Liver (tissue), 9 donors: Measurements from ENCODE around the gene BDKRB1. TPM values are rescaled to one million over a fixed set of nuclear protein-coding genes. Genes with fewer than 3 reads are reported as not detected.

Experiments used
- DNase-seq: peaks from one replicate; pipeline ENCODE4 v3.0.0-alpha.2; 2017; ENCODE audit warnings: low spot score
- H3K27ac ChIP-seq, 2 donors: one replicate each; pipeline ENCODE4 v1.7.0; 2013; ENCODE audit warnings: inconsistent platforms in 2 of 2, low read length in 2 of 2, control low read depth in 1 of 2, low read depth in 1 of 2, mild to moderate bottlenecking in 1 of 2
- H3K27me3 ChIP-seq, 4 donors: one replicate each; pipeline versions ENCODE4 v1.6.1 to v1.7.0; 2013; ENCODE audit warnings: low read length in 3 of 4, inconsistent platforms in 1 of 4, mild to moderate bottlenecking in 1 of 4, moderate library complexity in 1 of 4; ENCODE audit not compliant: control insufficient read depth in 4 of 4, insufficient read depth in 4 of 4
- H3K36me3 ChIP-seq, 4 donors: one replicate each; pipeline versions ENCODE4 v1.6.1 to v1.7.0; 2013; ENCODE audit warnings: low read length in 3 of 4, mild to moderate bottlenecking in 3 of 4, low read depth in 1 of 4, moderate library complexity in 1 of 4; ENCODE audit not compliant: control insufficient read depth in 4 of 4, insufficient read depth in 3 of 4
- H3K4me1 ChIP-seq, 4 donors: one replicate each; pipeline versions ENCODE4 v1.6.1 to v1.7.0; 2013; ENCODE audit warnings: low read length in 3 of 4, mild to moderate bottlenecking in 3 of 4, moderate library complexity in 1 of 4; ENCODE audit not compliant: control insufficient read depth in 4 of 4, insufficient read depth in 4 of 4
- H3K4me3 ChIP-seq, 3 donors: one replicate each; pipeline versions ENCODE4 v1.6.1 to v1.7.0; 2013; ENCODE audit warnings: low read length in 3 of 3, control low read depth in 1 of 3, low read depth in 1 of 3, mild to moderate bottlenecking in 1 of 3
- H3K9ac ChIP-seq, 2 donors: one replicate each; pipeline ENCODE4 v1.7.0; 2013; ENCODE audit warnings: low read length in 2 of 2, mild to moderate bottlenecking in 2 of 2, moderate library complexity in 2 of 2, control low read depth in 1 of 2, low read depth in 1 of 2
- H3K9me3 ChIP-seq, 4 donors: one replicate each; pipeline versions ENCODE4 v1.6.1 to v1.7.0; 2013; ENCODE audit warnings: low read length in 3 of 4; ENCODE audit not compliant: control insufficient read depth in 4 of 4
- CTCF ChIP-seq: fragments of 150-350 bp; IDR thresholded peaks from 2 replicates; pipeline ENCODE4 v1.5.1; 2017; ENCODE audit warnings: improper control_type of control experiment, low read depth, low read length; ENCODE audit not compliant: missing input control
- EGR1 ChIP-seq, 2 donors: IDR thresholded peaks; 2 replicates each; pipeline ENCODE4 v1.6.1; 2016 to 2018; ENCODE audit warnings: antibody characterized with exemption in 2 of 2, low read depth in 2 of 2
- FOXA1 ChIP-seq: IDR thresholded peaks from 2 replicates; pipeline ENCODE4 v1.6.1; 2016; ENCODE audit warnings: antibody characterized with exemption
- FOXA2 ChIP-seq: IDR thresholded peaks from 2 replicates; pipeline ENCODE4 v1.6.1; 2016; ENCODE audit warnings: antibody characterized with exemption
- GABPA ChIP-seq, 2 donors: IDR thresholded peaks in 1 of 2; conservative IDR thresholded peaks in 1 of 2; 2 replicates each; pipeline ENCODE4 v1.6.1; 2016; ENCODE audit warnings: antibody characterized with exemption in 2 of 2, mild to moderate bottlenecking in 1 of 2, moderate library complexity in 1 of 2
- HNF4A ChIP-seq, 2 donors: conservative IDR thresholded peaks; 2 replicates each; pipeline ENCODE4 v1.6.1; 2016; ENCODE audit warnings: antibody characterized with exemption in 2 of 2, mild to moderate bottlenecking in 2 of 2
- HNF4G ChIP-seq: IDR thresholded peaks from 2 replicates; pipeline ENCODE4 v1.6.1; 2016; ENCODE audit warnings: antibody characterized with exemption
- JUND ChIP-seq, 2 donors: IDR thresholded peaks; 2 replicates each; pipeline ENCODE4 v1.6.1; 2016; ENCODE audit warnings: antibody characterized with exemption in 2 of 2
- NR2F2 ChIP-seq: IDR thresholded peaks from 2 replicates; pipeline ENCODE4 v1.6.1; 2016; ENCODE audit warnings: antibody characterized with exemption
- RAD21 ChIP-seq, 2 donors: IDR thresholded peaks; 2 replicates each; pipeline ENCODE4 v1.6.1; 2016; ENCODE audit warnings: antibody characterized with exemption in 2 of 2, mild to moderate bottlenecking in 2 of 2
- RXRA ChIP-seq, 2 donors: IDR thresholded peaks; 2 replicates each; pipeline ENCODE4 v1.6.1; 2017 to 2018; ENCODE audit warnings: antibody characterized with exemption in 2 of 2, mild to moderate bottlenecking in 1 of 2
- SP1 ChIP-seq: IDR thresholded peaks from 2 replicates; pipeline ENCODE4 v1.6.1; 2018; ENCODE audit warnings: antibody characterized with exemption, mild to moderate bottlenecking
- TAF1 ChIP-seq: conservative IDR thresholded peaks from 2 replicates; pipeline ENCODE4 v1.6.1; 2016; ENCODE audit warnings: antibody characterized with exemption, mild to moderate bottlenecking
- YY1 ChIP-seq: IDR thresholded peaks from 2 replicates; pipeline ENCODE4 v1.6.1; 2016; ENCODE audit warnings: antibody characterized with exemption, mild to moderate bottlenecking
- WGBS: extraction: QIAGEN DNeasy Blood & Tissue Kit; methylation state at CpG from one replicate; pipeline ENCODE4 v1.1.7; 2013; 5-methylcytosine and 5-hydroxymethylcytosine counted together
- polyA plus RNA-seq, 2 donors: library from polyadenylated mRNA; stranded (reverse) in 1 of 2; unstranded in 1 of 2; fragments of 200-250 nt in 1 of 2; fragments of >200 nt in 1 of 2; fragmentation: Nextera tagmentation in 1 of 2; extraction: Ambion mirVana in 1 of 2; gene quantifications; one replicate each; pipeline versions ENCODE4 v1.2.1 to v1.2.3, GENCODE V29; 2013 to 2015
- total RNA-seq, 2 donors: library from RNA; depleted of rRNA; stranded (reverse); fragments of >200 nt; gene quantifications; one replicate each; pipeline ENCODE4 v1.2.3, GENCODE V29; 2014
- TF ChIP-seq, protein P1 (sequence below): IDR thresholded peaks from 2 replicates; pipeline ENCODE4 v1.6.1; 2016; ENCODE audit warnings: antibody characterized with exemption
- TF ChIP-seq, protein P2 (sequence below): IDR thresholded peaks from 2 replicates; pipeline ENCODE4 v1.6.1; 2016; ENCODE audit warnings: antibody characterized with exemption
- TF ChIP-seq, protein P3 (sequence below): IDR thresholded peaks from 2 replicates; pipeline ENCODE4 v1.6.1; 2016; ENCODE audit warnings: antibody characterized with exemption
- TF ChIP-seq, protein P4 (sequence below): IDR thresholded peaks from 2 replicates; pipeline ENCODE4 v1.6.1; 2016; ENCODE audit warnings: antibody characterized with exemption, mild to moderate bottlenecking
- donor health status: healthy.
- donor health status: healthy.
- donor health status: healthy.
- donor health status: healthy.
- donor health status: healthy.

BDKRB1 gene
- not detected for total RNA-seq
- polyA plus RNA-seq: not detected

DNA sequence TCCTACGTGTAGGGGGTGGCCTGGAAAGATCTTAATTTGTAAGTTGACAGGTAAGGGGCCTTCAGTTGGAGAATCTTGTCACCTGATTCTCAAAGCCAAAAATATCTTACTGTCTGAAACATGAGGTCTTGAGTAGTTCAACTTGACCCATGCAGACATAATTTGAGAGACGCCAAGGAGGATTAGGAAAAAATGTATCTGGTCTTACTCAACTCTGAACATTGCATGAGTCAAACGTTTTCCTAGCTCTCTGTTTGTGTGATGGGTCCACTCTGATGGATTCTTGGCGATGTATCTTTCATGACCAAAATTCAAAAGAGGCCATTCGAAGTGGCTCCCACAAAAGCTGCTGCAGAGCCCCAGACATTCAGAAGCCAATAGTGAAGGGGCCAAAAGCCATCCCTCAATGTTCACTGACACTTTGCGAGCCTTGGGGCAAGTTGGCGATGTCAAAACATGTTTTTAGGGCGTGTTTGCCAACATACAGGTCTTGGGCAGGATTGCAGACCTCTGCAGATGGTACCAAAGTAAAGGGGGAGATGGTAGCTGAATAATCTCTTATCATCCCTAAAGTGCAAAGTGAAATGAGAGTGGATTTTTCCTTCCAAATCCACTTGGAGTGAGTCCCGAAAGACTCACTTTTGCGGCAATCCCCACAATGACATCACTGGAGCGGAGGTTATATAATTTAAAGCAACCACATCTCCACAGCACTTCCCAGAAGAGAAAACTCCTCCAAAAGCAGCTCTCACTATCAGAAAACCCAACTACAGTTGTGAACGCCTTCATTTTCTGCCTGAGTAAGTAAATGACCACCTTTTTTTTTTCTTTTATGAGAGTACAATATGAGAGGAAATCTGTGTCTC is at the start of gene BDKRB1:
BDKRB1 (plus strand) TSS at position 710 of the 866 bp plus-strand sequence. CDS start 7,473 bp downstream, outside the sequence.
- no peak for DNase-seq
- H3K27me3 ChIP-seq: peaks cover 0 to 3% (median 0%) of the 10 kb centered on the region in 4 donors
- 76% methylated on average over 12 of the region's 12 CpGs for WGBS
- H3K36me3 ChIP-seq: no peaks in the 10 kb centered on the region
- TF ChIP-seq HNF4G (no peak), SP1 (no peak), CTCF (no peak), RXRA (IDR thresholded peaks at IDR 0.05) (no peak), YY1 (no peak), JUND (IDR thresholded peaks at IDR 0.05) (no peak), FOXA1 (no peak), RAD21 (IDR thresholded peaks at IDR 0.05) (no peak), HNF4A (conservative IDR thresholded peaks at IDR 0.05) (no peak), TAF1 (no peak), EGR1 (IDR thresholded peaks at IDR 0.05; ENCODE audit: low read depth in 2 of 2) (no peak), NR2F2 (no peak), GABPA (IDR thresholded peaks at IDR 0.05 in 1 of 2, conservative IDR thresholded peaks at IDR 0.05 in 1 of 2) (no peak), FOXA2 (no peak)
- TF ChIP-seq, protein P1, sequence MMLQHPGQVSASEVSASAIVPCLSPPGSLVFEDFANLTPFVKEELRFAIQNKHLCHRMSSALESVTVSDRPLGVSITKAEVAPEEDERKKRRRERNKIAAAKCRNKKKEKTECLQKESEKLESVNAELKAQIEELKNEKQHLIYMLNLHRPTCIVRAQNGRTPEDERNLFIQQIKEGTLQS: no peak
- TF ChIP-seq, protein P2, sequence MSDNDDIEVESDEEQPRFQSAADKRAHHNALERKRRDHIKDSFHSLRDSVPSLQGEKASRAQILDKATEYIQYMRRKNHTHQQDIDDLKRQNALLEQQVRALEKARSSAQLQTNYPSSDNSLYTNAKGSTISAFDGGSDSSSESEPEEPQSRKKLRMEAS: no peak
- TF ChIP-seq, protein P3, sequence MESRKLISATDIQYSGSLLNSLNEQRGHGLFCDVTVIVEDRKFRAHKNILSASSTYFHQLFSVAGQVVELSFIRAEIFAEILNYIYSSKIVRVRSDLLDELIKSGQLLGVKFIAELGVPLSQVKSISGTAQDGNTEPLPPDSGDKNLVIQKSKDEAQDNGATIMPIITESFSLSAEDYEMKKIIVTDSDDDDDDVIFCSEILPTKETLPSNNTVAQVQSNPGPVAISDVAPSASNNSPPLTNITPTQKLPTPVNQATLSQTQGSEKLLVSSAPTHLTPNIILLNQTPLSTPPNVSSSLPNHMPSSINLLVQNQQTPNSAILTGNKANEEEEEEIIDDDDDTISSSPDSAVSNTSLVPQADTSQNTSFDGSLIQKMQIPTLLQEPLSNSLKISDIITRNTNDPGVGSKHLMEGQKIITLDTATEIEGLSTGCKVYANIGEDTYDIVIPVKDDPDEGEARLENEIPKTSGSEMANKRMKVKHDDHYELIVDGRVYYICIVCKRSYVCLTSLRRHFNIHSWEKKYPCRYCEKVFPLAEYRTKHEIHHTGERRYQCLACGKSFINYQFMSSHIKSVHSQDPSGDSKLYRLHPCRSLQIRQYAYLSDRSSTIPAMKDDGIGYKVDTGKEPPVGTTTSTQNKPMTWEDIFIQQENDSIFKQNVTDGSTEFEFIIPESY: no peak
- TF ChIP-seq, protein P4, sequence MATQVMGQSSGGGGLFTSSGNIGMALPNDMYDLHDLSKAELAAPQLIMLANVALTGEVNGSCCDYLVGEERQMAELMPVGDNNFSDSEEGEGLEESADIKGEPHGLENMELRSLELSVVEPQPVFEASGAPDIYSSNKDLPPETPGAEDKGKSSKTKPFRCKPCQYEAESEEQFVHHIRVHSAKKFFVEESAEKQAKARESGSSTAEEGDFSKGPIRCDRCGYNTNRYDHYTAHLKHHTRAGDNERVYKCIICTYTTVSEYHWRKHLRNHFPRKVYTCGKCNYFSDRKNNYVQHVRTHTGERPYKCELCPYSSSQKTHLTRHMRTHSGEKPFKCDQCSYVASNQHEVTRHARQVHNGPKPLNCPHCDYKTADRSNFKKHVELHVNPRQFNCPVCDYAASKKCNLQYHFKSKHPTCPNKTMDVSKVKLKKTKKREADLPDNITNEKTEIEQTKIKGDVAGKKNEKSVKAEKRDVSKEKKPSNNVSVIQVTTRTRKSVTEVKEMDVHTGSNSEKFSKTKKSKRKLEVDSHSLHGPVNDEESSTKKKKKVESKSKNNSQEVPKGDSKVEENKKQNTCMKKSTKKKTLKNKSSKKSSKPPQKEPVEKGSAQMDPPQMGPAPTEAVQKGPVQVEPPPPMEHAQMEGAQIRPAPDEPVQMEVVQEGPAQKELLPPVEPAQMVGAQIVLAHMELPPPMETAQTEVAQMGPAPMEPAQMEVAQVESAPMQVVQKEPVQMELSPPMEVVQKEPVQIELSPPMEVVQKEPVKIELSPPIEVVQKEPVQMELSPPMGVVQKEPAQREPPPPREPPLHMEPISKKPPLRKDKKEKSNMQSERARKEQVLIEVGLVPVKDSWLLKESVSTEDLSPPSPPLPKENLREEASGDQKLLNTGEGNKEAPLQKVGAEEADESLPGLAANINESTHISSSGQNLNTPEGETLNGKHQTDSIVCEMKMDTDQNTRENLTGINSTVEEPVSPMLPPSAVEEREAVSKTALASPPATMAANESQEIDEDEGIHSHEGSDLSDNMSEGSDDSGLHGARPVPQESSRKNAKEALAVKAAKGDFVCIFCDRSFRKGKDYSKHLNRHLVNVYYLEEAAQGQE: no peak
- no peaks in the 10 kb centered on the region for H3K4me1 ChIP-seq
- no peak within 1 kb of the TSS for H3K27ac ChIP-seq
- no peak within 1 kb of the TSS for H3K9ac ChIP-seq
- H3K9me3 ChIP-seq: no peaks in the 10 kb centered on the region
- no peak within 1 kb of the TSS for H3K4me3 ChIP-seq
